ENCODE data around the gene CNTN3.

Gene CNTN3

GRCh38 chr3:74592359-74592758 lies 22.1 kb downstream of the CNTN3 start:
- Histone ChIP-seq H3K36me3 (replicated peaks; ENCODE audit: insufficient read depth, low read length) (no peaks in the 10 kb centered on the region), H3K79me2 (ENCODE audit: low read length) (no peaks in the 10 kb centered on the region), H2AFZ (ENCODE audit: low read length) (no peak overlapping the region)

GRCh38 chr3:74591946-74592345 lies 22.5 kb downstream of the CNTN3 start:
- no peak overlapping the region for H2AFZ ChIP-seq (ENCODE audit: low read length)
- H3K79me2 ChIP-seq (ENCODE audit: low read length): no peaks in the 10 kb centered on the region

More at GRCh38 chr3:74592359-74592758, 22.1 kb downstream of the CNTN3 start:
- Histone ChIP-seq H3K27ac (ENCODE audit: low read length) (no peak overlapping the region), H3K27me3 (replicated peaks; ENCODE audit: insufficient read depth, low read length) (no peaks in the 10 kb centered on the region), H3K9ac (ENCODE audit: low read length) (no peak overlapping the region), H3K9me3 (replicated peaks; ENCODE audit: insufficient read depth, low read length) (no peaks in the 10 kb centered on the region), H4K20me1 (ENCODE audit: insufficient read depth, low read length) (no peaks in the 10 kb centered on the region), H3F3A (ENCODE audit: insufficient read depth, low read length) (no peaks in the 10 kb centered on the region), H3K4me2 (ENCODE audit: low read depth, low read length) (no peak overlapping the region), H3K4me1 (ENCODE audit: low read length) (no peaks in the 10 kb centered on the region), H3K9me2 (replicated peaks; ENCODE audit: insufficient read depth, low read length) (no peaks in the 10 kb centered on the region), H3K4me3 (ENCODE audit: low read length) (no peak overlapping the region)
- TF ChIP-seq EZH2phosphoT487 (IDR thresholded peaks at IDR 0.05; ENCODE audit: low read length): no peak
- no peak for DNase-seq

GRCh38 chr3:74591342-74591741 lies 23.1 kb downstream of the CNTN3 start:
- Histone ChIP-seq H3K9me3 (replicated peaks; ENCODE audit: insufficient read depth, low read length) (no peaks in the 10 kb centered on the region), H3F3A (ENCODE audit: insufficient read depth, low read length) (no peaks in the 10 kb centered on the region), H3K9ac (ENCODE audit: low read length) (no peak overlapping the region), H3K79me2 (ENCODE audit: low read length) (no peaks in the 10 kb centered on the region), H3K27ac (ENCODE audit: low read length) (no peak overlapping the region), H2AFZ (ENCODE audit: low read length) (no peak overlapping the region), H3K4me1 (ENCODE audit: low read length) (no peaks in the 10 kb centered on the region), H3K4me2 (ENCODE audit: low read depth, low read length) (no peak overlapping the region), H3K9me2 (replicated peaks; ENCODE audit: insufficient read depth, low read length) (no peaks in the 10 kb centered on the region), H3K36me3 (replicated peaks; ENCODE audit: insufficient read depth, low read length) (no peaks in the 10 kb centered on the region), H4K20me1 (ENCODE audit: insufficient read depth, low read length) (no peaks in the 10 kb centered on the region), H3K4me3 (ENCODE audit: low read length) (no peak overlapping the region), H3K27me3 (replicated peaks; ENCODE audit: insufficient read depth, low read length) (no peaks in the 10 kb centered on the region)
- TF ChIP-seq EZH2phosphoT487 (IDR thresholded peaks at IDR 0.05; ENCODE audit: low read length) (no peak), CTCF (IDR thresholded peaks at IDR 0.05; ENCODE audit: low read length) (no peak), EZH2 (optimal IDR thresholded peaks at IDR 0.05; ENCODE audit: low read depth, low read length) (no peak)
- DNase-seq: no peak

More at GRCh38 chr3:74591946-74592345, 22.5 kb downstream of the CNTN3 start:
- no peaks in the 10 kb centered on the region for H4K20me1 ChIP-seq (ENCODE audit: insufficient read depth, low read length)
- no peaks in the 10 kb centered on the region for H3K36me3 ChIP-seq (replicated peaks; ENCODE audit: insufficient read depth, low read length)
- H3K4me2 ChIP-seq (ENCODE audit: low read depth, low read length): no peak overlapping the region
- TF ChIP-seq CTCF (IDR thresholded peaks at IDR 0.05; ENCODE audit: low read length) (no peak), EZH2 (optimal IDR thresholded peaks at IDR 0.05; ENCODE audit: low read depth, low read length) (no peak), EZH2phosphoT487 (IDR thresholded peaks at IDR 0.05; ENCODE audit: low read length) (no peak)
- H3K9me2 ChIP-seq (replicated peaks; ENCODE audit: insufficient read depth, low read length): no peaks in the 10 kb centered on the region
- no peak overlapping the region for H3K9ac ChIP-seq (ENCODE audit: low read length)
- H3K27me3 ChIP-seq (replicated peaks; ENCODE audit: insufficient read depth, low read length): no peaks in the 10 kb centered on the region
- DNase-seq: no peak
- H3K27ac ChIP-seq (ENCODE audit: low read length): no peak overlapping the region
- no peaks in the 10 kb centered on the region for H3K9me3 ChIP-seq (replicated peaks; ENCODE audit: insufficient read depth, low read length)
- no peaks in the 10 kb centered on the region for H3K4me1 ChIP-seq (ENCODE audit: low read length)
- no peaks in the 10 kb centered on the region for H3F3A ChIP-seq (ENCODE audit: insufficient read depth, low read length)
- no peak overlapping the region for H3K4me3 ChIP-seq (ENCODE audit: low read length)

DNA sequence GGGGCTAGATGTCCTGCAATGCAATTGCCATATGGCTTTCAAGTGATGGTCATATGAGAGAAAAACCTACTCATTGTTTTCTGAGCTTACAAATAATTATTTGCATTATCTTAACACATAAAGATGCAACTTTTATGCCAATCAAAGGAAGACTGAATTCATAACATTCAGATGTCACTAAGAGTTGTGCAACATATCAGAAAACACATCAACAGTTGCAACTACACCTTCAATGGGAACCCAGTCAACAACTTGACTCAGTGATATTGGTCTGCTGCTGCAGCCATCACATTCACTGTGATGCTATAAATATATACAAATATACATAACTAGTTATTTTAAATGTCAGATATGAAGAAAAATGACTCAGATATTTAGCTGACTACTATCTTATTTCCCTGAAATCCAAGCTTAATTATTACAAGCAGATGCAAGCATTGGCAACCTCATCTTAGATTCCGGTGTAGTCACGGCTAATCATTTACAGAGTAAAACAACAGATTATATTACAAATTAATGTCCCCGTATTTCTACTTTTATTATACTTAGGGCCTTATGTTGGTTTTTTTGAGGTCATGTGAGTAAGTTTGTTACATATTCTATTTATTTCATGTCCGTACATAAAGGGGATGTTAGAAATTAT lies 23.7 kb downstream of the CNTN3 start:
- H3F3A ChIP-seq (ENCODE audit: insufficient read depth, low read length): no peaks in the 10 kb centered on the region
- no peaks in the 10 kb centered on the region for H3K27me3 ChIP-seq (replicated peaks; ENCODE audit: insufficient read depth, low read length)
- no peak overlapping the region for H3K4me2 ChIP-seq (ENCODE audit: low read depth, low read length)
- no peak for DNase-seq
- H3K4me3 ChIP-seq (ENCODE audit: low read length): no peak overlapping the region
- H3K36me3 ChIP-seq (replicated peaks; ENCODE audit: insufficient read depth, low read length): no peaks in the 10 kb centered on the region
- H3K27ac ChIP-seq (ENCODE audit: low read length): no peak overlapping the region
- no peaks in the 10 kb centered on the region for H3K9me2 ChIP-seq (replicated peaks; ENCODE audit: insufficient read depth, low read length)
- no peak overlapping the region for H3K9ac ChIP-seq (ENCODE audit: low read length)
- H3K9me3 ChIP-seq (replicated peaks; ENCODE audit: insufficient read depth, low read length): no peaks in the 10 kb centered on the region
- H4K20me1 ChIP-seq (ENCODE audit: insufficient read depth, low read length): no peaks in the 10 kb centered on the region
- H2AFZ ChIP-seq (ENCODE audit: low read length): no peak overlapping the region
- no peaks in the 10 kb centered on the region for H3K4me1 ChIP-seq (ENCODE audit: low read length)
- TF ChIP-seq CTCF (IDR thresholded peaks at IDR 0.05; ENCODE audit: low read length) (no peak), EZH2 (optimal IDR thresholded peaks at IDR 0.05; ENCODE audit: low read depth, low read length) (no peak), EZH2phosphoT487 (IDR thresholded peaks at IDR 0.05; ENCODE audit: low read length) (no peak)
- no peaks in the 10 kb centered on the region for H3K79me2 ChIP-seq (ENCODE audit: low read length)

All from MM.1S (cell line).